Ishikawa (cell line): ENCODE measurements around the gene SLC6A19.

Experiments used
- EP300 ChIP-seq: IDR thresholded peaks from 2 replicates; pipeline ENCODE4 v1.6.1; 2012; ENCODE audit warnings: borderline replicate concordance
- TCF12 ChIP-seq: IDR thresholded peaks from 2 replicates; pipeline ENCODE4 v1.6.1; 2012; ENCODE audit warnings: low read depth
- TEAD4 ChIP-seq: IDR thresholded peaks from 2 replicates; pipeline ENCODE4 v1.6.1; 2012

DNA sequence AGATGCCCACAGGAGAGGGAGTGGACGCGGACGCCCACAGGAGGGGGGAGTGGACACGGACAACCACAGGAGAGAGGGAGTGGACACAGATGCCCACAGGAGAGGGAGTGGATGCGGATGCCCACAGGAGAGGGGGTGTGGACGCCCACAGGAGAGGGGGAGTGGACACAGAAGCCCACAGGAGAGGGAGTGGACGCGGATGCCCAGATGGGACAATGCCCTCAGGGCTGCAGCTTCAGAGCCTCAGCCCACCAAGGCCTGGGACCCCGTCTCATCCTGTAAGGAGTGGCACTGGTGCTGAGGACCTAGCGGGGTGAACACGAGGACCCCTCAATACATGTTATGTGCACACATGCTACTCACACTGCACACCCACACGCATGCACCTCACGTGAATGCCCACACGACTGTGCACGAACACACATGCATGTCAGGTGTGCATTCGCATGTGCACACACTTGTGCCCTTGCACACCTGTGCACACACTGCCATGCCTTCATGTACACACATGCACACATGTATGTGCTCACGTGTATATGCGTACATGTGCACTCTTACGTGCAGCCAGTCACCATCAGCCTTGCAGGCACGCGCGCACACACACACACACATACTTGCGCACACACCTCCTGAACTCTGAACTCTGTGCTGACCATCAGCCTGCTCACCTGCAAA is 58.5 kb downstream of the SLC6A19 start:
- TF ChIP-seq TCF12 (no peak), TEAD4 (no peak), EP300 (no peak)
